ENCODE measurements around the gene SCP2.

SCP2 gene

GRCh38 chr1:53088616-53089300 lies 161.7 kb downstream of the SCP2 start:
- Histone ChIP-seq H3K27ac (ENCODE audit: low read length) (no peak overlapping the region), H2AFZ (ENCODE audit: low read depth, low read length) (no peak overlapping the region), H4K20me1 (ENCODE audit: insufficient read depth, low read length) (no peaks in the 10 kb centered on the region; the same call in 1 of the 2 replicates), H3K27me3 (ENCODE audit: insufficient read depth, low read length, poor library complexity) (no peaks in the 10 kb centered on the region), H3K4me2 (ENCODE audit: insufficient read depth, low read length) (no peak overlapping the region), H3K9ac (ENCODE audit: low read depth, low read length) (no peak overlapping the region), H3K36me3 (ENCODE audit: insufficient read depth, low read length) (no peaks in the 10 kb centered on the region), H3K4me1 (ENCODE audit: insufficient read depth, low read length) (no peaks in the 10 kb centered on the region), H3K4me3 (ENCODE audit: low read depth in 1 of 2, low read length in 2 of 2) (no peak overlapping the region), H3K79me2 (ENCODE audit: insufficient read depth, low read length) (no peaks in the 10 kb centered on the region), H3K9me3 (ENCODE audit: insufficient read depth, low read length, severe bottlenecking) (no peaks in the 10 kb centered on the region)
- no peak for DNase-seq
- TF ChIP-seq EZH2 (IDR thresholded peaks at IDR 0.05; ENCODE audit: borderline replicate concordance, low read depth, low read length, severe bottlenecking), result no peak
- ATAC-seq (ENCODE audit: insufficient read depth, low read depth), result no peak

DNA sequence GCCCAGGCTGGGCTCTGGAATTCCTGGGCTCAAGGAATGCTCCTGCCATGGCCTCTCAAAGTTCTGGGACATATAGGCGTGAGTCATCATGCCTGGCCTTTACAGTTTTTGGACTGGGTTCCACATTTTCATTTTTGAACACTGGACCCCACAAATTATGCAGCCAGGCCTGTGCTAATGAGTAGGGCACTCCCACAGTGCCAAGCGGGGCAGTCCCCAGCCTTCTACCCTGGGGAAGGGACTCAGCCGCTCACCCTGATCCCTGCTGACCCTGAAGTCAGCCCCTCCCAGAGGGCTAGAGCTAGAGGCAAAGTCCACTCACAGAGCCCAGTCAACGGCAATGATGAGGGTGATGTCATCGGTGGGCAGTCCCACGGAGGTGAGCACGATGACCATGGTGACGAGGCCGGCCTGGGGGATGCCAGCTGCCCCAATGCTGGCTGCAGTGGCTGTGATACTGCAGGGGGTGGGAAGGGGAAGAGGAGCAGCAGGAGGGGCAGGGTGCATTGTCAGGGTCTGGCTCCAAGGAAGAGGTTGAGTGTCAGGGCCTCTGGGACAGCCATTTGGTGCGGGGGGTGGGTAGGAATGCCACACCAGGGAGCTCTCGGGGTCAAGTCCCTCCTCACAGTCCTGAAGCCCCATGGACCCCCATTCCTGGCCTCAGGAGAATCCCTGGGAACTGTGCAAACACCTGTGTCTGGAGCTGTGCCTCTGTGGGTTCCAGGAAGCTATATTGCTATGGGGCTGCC lies 162.6 kb downstream of the SCP2 start:
- H3K9me3 ChIP-seq (ENCODE audit: insufficient read depth, low read length, severe bottlenecking), result no peaks in the 10 kb centered on the region
- H3K36me3 ChIP-seq (ENCODE audit: insufficient read depth, low read length), result no peaks in the 10 kb centered on the region
- no peaks in the 10 kb centered on the region for H3K79me2 ChIP-seq (ENCODE audit: insufficient read depth, low read length)
- H3K4me1 ChIP-seq (ENCODE audit: insufficient read depth, low read length), result no peaks in the 10 kb centered on the region
- no peaks in the 10 kb centered on the region; the same call in 1 of the 2 replicates for H4K20me1 ChIP-seq (ENCODE audit: insufficient read depth, low read length)
- H3K27ac ChIP-seq (ENCODE audit: low read length), result no peak overlapping the region
- H2AFZ ChIP-seq (ENCODE audit: low read depth, low read length), result no peak overlapping the region
- DNase-seq, result no peak
- no peak overlapping the region for H3K9ac ChIP-seq (ENCODE audit: low read depth, low read length)
- no peaks in the 10 kb centered on the region for H3K27me3 ChIP-seq (ENCODE audit: insufficient read depth, low read length, poor library complexity)
- no peak for ATAC-seq (ENCODE audit: insufficient read depth, low read depth)
- no peak overlapping the region for H3K4me3 ChIP-seq (ENCODE audit: low read depth in 1 of 2, low read length in 2 of 2)
- H3K4me2 ChIP-seq (ENCODE audit: insufficient read depth, low read length), result no peak overlapping the region
- TF ChIP-seq, protein P1, sequence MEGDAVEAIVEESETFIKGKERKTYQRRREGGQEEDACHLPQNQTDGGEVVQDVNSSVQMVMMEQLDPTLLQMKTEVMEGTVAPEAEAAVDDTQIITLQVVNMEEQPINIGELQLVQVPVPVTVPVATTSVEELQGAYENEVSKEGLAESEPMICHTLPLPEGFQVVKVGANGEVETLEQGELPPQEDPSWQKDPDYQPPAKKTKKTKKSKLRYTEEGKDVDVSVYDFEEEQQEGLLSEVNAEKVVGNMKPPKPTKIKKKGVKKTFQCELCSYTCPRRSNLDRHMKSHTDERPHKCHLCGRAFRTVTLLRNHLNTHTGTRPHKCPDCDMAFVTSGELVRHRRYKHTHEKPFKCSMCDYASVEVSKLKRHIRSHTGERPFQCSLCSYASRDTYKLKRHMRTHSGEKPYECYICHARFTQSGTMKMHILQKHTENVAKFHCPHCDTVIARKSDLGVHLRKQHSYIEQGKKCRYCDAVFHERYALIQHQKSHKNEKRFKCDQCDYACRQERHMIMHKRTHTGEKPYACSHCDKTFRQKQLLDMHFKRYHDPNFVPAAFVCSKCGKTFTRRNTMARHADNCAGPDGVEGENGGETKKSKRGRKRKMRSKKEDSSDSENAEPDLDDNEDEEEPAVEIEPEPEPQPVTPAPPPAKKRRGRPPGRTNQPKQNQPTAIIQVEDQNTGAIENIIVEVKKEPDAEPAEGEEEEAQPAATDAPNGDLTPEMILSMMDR (IDR thresholded peaks at IDR 0.05; ENCODE audit: borderline replicate concordance, extremely low read depth, low read length, poor library complexity, severe bottlenecking), result no peak
- no peak for TF ChIP-seq EZH2 (IDR thresholded peaks at IDR 0.05; ENCODE audit: borderline replicate concordance, low read depth, low read length, severe bottlenecking)

- Histone ChIP-seq H3K27me3 (ENCODE audit: insufficient read depth, low read length, poor library complexity) (no peaks in the 10 kb centered on the region), H3K36me3 (ENCODE audit: insufficient read depth, low read length) (no peaks in the 10 kb centered on the region), H3K9ac (ENCODE audit: low read depth, low read length) (no peak overlapping the region), H3K9me3 (ENCODE audit: insufficient read depth, low read length, severe bottlenecking) (no peaks in the 10 kb centered on the region), H2AFZ (ENCODE audit: low read depth, low read length) (no peak overlapping the region), H4K20me1 (ENCODE audit: insufficient read depth, low read length) (no peaks in the 10 kb centered on the region; the same call in 1 of the 2 replicates), H3K79me2 (ENCODE audit: insufficient read depth, low read length) (no peaks in the 10 kb centered on the region), H3K27ac (ENCODE audit: low read length) (no peak overlapping the region), H3K4me3 (ENCODE audit: low read depth in 1 of 2, low read length in 2 of 2) (no peak overlapping the region), H3K4me1 (ENCODE audit: insufficient read depth, low read length) (no peaks in the 10 kb centered on the region), H3K4me2 (ENCODE audit: insufficient read depth, low read length) (no peak overlapping the region)
- ATAC-seq (ENCODE audit: insufficient read depth, low read depth) (no peak), DNase-seq (no peak)
- no peak for TF ChIP-seq EZH2 (IDR thresholded peaks at IDR 0.05; ENCODE audit: borderline replicate concordance, low read depth, low read length, severe bottlenecking)
Measured at GRCh38 chr1:53090227-53091147, 163.4 kb downstream of the SCP2 start.

- no peak for DNase-seq
- Histone ChIP-seq H2AFZ (ENCODE audit: low read depth, low read length) (no peak overlapping the region), H3K4me3 (ENCODE audit: low read depth in 1 of 2, low read length in 2 of 2) (no peak overlapping the region), H3K79me2 (ENCODE audit: insufficient read depth, low read length) (no peaks in the 10 kb centered on the region), H3K4me1 (ENCODE audit: insufficient read depth, low read length) (no peaks in the 10 kb centered on the region), H4K20me1 (ENCODE audit: insufficient read depth, low read length) (no peaks in the 10 kb centered on the region; the same call in 1 of the 2 replicates), H3K27me3 (ENCODE audit: insufficient read depth, low read length, poor library complexity) (no peaks in the 10 kb centered on the region), H3K36me3 (ENCODE audit: insufficient read depth, low read length) (no peaks in the 10 kb centered on the region), H3K9ac (ENCODE audit: low read depth, low read length) (no peak overlapping the region), H3K9me3 (ENCODE audit: insufficient read depth, low read length, severe bottlenecking) (peaks cover 12% of the 10 kb centered on the region), H3K27ac (ENCODE audit: low read length) (no peak overlapping the region), H3K4me2 (ENCODE audit: insufficient read depth, low read length) (no peak overlapping the region)
- ATAC-seq (ENCODE audit: insufficient read depth, low read depth), result 0 out of 3 replicates have a peak, but pooled peaks have one; percentile 35
- TF ChIP-seq EZH2 (IDR thresholded peaks at IDR 0.05; ENCODE audit: borderline replicate concordance, low read depth, low read length, severe bottlenecking), result no peak
- TF ChIP-seq, protein P1 (IDR thresholded peaks at IDR 0.05; ENCODE audit: borderline replicate concordance, extremely low read depth, low read length, poor library complexity, severe bottlenecking), result no peak
Measured at GRCh38 chr1:53091841-53092645, 165.0 kb downstream of the SCP2 start.

All from DND-41 (cell line).